AG20443 (cell line): ENCODE results near the gene OARD1.
"Not testable (repeated sequence)": the region's sequence is repeated elsewhere in the genome, so short reads cannot be mapped to it uniquely, and the experiment has no call there.

Experiments
- DNase-seq: peaks from one replicate; pipeline ENCODE4 v3.0.0; 2012; ENCODE audit warnings: low spot score, mixed read lengths

The OARD1 gene

DNA sequence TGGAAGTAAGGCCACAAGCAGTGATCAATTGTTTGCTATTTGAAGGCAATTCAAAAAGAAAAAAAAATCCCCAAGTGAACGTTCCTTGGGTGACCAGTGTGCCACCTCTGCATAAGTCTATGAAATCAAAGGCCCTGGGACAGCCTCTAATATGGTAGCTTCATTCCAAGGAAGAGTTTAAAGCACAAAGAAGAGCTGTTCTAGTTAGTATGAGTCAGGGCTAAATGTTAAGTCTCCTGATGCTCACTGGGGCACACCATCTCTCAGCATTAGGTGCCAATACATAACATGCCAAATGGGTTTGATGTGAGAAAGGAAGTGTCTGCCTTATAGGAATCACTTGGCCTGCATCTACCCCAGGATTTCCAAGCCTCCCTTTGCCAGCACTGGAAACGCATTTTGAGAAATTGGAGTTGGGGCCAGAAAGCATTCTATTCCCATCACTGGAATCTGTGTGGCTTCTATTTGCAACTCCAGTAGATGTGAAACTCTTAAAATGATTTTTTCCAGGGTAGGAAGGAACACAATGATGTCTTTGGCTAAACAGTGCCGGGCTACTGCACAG lies 46.1 kb downstream of the OARD1 start:
- DNase-seq = no peak

GRCh38 chr6:41023114-41023513 lies 49.0 kb downstream of the OARD1 start:
- no peak for DNase-seq

- DNase-seq = no peak
These were observed 49.9 kb downstream of the OARD1 start for GRCh38 chr6:41022294-41022693.

GRCh38 chr6:41021832-41022231 lies 50.3 kb downstream of the OARD1 start:
- peak; percentile 67 for DNase-seq

- DNase-seq = no peak
These were observed 54.5 kb downstream of the OARD1 start for GRCh38 chr6:41017663-41018062.

- not testable (repeated sequence) for DNase-seq
These were observed 56.3 kb downstream of the OARD1 start for GRCh38 chr6:41015860-41016259.

- no peak for DNase-seq
These were observed 57.4 kb downstream of the OARD1 start for GRCh38 chr6:41014780-41015179.
